LNCaP clone FGC (cell line): Measurements from ENCODE around the gene PPP2R3A.

ENCODE experiments used
- DNase-seq: peaks from one replicate; pipeline ENCODE4 v3.0.0-alpha.2; 2011; ENCODE audit warnings: low read depth
- H3K4me3 ChIP-seq: 2 replicates; pipeline ENCODE4 v1.5.1; 2011; ENCODE audit warnings: mild to moderate bottlenecking, low read depth, low read length, control low read depth
- CTCF ChIP-seq: IDR thresholded peaks from 2 replicates; pipeline ENCODE4 v1.5.1; 2012; ENCODE audit warnings: mild to moderate bottlenecking; ENCODE audit not compliant: control insufficient read depth, insufficient read depth; ENCODE audit errors: extremely low read depth

The PPP2R3A gene

GRCh38 chr3:136196064-136196400 lies 230.5 kb downstream of the PPP2R3A start, which contains the start of gene MSL2:
MSL2 (minus strand) TSS chr3:136196335; CDS start chr3:136195113, 1,222 bp downstream.
- H3K4me3 ChIP-seq = peak within 1 kb of the TSS; percentile 94
- DNase-seq = no peak
- TF ChIP-seq CTCF = no peak

DNA sequence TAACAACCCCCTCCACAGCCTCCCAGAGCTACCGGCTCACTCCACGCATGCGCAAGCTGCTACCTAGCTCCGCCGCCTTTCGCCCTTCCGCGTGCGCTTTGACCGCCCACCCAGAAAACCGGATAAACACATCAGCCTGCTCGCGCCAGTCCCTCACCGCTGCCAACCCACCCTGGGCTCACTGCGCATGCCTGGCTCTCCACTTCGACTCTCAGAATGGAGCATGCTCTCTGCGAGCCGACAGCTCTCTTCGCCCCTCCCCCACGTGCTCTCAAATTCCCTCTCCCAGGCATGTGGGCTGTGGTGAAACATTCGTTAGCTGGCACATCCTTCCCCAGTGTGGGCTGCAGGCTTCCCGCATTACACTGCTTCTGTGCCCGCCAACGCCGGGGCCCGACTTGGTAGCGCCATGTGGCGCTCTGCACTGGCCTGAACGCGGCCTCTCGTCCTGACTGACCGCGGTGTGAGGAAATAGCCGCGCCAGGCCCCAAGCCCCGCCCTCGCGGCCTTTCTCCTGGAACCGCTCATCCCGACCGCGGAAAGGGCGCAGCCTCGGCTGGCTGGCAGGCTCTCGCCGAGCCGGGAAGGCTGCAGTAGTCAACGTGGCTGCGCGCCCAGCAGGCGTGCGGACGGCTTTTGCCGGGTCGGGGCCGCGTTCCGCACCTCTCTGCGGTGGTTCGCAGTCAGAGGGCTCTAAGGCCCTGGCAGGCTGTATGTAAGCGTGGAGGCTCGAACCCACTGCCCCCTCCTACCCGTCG lies 231.1 kb downstream of the PPP2R3A start:
- no peak for TF ChIP-seq CTCF
- H3K4me3 ChIP-seq = peak overlapping the region; percentile 94
- DNase-seq = peak; percentile 99

GRCh38 chr3:136197159-136197793 lies 231.7 kb downstream of the PPP2R3A start:
- DNase-seq = no peak
- no peak for TF ChIP-seq CTCF
- H3K4me3 ChIP-seq = peak overlapping the region; percentile 94
